ENCODE data around the gene TMC4.
"Not testable (repeated sequence)": the region's sequence is repeated elsewhere in the genome, so short reads cannot be mapped to it uniquely, and the experiment has no call there.

TMC4 gene

GRCh38 chr19:54172471-54173358 is at the start of gene TMC4:
Gene TMC4 (minus strand): TSS chr19:54173160. CDS start chr19:54173117, 43 bp downstream.
- DNase-seq: peak in 1 of 2 donors; percentile 30

DNA sequence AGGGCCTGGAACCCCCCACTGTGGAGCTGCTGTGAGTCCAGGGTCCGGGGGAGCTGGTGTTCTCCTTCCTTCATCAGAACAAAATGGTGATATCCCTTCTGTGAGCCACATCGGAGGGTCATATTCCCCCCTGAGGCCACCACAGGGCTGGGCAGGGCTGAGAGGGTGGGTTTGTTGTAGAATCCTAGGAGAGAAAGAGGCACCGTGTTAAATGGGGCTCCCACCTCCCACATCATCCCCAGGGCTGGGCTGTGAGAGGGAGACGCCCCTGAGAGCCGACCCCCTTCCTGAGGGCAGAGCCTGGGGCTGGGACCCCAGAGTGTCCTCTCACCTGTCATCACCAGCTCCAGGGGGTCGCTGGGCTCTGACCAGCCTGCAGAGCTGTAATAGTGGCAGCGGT is 49.0 kb upstream of the TMC4 start:
- not testable (repeated sequence) for DNase-seq

GRCh38 chr19:54219702-54220101 is 46.7 kb upstream of the TMC4 start:
- not testable (repeated sequence) for DNase-seq

GRCh38 chr19:54218960-54219661 is 46.2 kb upstream of the TMC4 start:
- no peak for DNase-seq

GRCh38 chr19:54218259-54218658 is 45.3 kb upstream of the TMC4 start:
- no peak for DNase-seq

DNA sequence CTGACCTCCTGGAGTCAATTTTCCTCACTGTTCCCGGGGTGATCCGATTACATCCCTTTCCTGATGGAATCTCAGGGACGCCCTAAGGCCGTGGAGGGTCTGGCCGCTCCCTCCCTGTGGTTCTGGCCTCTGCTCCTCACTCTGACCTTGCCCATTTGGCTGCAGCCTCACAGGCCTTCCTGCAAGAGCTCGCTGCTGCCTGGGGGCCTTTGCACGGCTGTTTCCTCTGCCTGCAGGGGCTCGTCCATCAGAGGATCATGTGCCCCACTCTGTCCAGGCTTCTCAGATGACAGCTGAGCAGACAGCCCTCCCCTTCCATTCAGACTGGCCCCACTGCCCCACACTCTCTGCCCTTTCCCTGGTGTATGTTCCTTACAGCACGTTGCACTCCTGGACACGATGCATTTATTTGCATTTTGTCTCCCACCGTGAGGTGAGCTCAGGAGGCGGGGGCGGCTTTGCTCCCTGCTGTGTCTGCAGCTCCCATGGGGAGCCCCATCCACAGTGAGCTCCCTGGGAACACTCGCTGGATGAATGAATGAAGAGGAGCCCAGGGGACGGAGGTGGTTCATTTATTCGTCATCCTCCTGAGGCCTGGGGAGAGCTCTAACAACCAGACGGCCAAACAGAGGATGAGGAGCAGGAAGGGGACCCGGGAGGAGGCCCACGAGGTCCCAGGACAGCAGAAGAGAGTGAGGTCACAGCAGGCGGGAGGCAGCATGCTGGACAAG is 44.7 kb upstream of the TMC4 start:
- DNase-seq: not testable (repeated sequence)

DNA sequence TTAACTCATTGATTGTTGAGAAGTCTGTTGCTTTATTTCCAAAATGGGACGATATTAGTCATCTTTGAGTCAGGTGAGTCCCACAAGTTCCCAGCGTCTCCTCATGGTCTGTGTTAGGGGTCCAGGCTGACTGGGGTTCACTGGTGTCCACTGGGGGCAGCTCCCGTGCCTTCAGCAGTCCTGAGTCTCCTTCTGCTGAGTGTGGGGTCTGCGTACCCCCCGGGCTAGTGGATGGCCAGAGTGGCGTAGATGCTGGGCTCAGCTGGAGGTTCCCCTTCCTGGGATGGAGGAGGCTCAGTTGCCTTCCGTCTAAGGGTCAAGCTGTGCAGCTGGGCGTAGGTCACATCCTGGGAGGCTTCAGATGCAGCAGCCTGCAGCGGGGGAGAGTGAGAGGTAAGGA is 43.9 kb upstream of the TMC4 start:
- no peak for DNase-seq

GRCh38 chr19:54214734-54215133 is 41.8 kb upstream of the TMC4 start:
- not testable (repeated sequence) for DNase-seq

DNA sequence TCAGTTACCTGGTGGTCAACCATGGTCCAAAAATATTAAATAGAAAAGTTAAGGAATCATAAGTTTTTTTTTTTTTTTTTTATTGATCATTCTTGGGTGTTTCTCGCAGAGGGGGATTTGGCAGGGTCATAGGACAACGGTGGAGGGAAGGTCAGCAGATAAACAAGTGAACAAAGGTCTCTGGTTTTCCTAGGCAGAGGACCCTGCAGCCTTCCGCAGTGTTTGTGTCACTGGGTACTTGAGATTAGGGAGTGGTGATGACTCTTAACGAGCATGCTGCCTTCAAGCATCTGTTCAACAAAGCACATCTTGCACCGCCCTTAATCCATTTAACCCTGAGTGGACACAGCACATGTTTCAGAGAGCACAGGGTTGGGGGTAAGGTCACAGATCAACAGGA is 41.3 kb upstream of the TMC4 start:
- DNase-seq: not testable (repeated sequence)

DNA sequence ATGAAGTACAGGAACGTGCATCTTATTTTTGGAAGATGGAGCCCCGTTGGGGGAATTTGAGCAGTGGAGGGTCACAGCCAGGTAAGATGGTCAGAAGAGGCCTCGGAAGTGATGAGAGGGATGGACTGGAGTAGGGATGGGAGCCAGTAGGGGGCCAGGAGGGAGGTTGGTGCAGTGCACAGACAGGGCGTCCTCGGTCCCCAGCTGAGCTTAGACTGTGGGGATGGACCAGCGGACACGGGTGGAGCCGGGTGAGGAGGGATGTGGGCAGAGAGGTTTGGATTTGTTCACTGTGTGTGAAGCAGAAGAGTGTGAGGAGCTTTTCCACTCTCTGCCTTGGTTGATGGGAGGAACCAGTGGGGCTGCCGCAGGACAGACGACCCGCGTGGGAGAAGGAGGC is 38.3 kb upstream of the TMC4 start:
- DNase-seq: no peak

- peak; percentile 21 to 63 for DNase-seq
Measured at GRCh38 chr19:54209811-54210494, 37.0 kb upstream of the TMC4 start.

DNA sequence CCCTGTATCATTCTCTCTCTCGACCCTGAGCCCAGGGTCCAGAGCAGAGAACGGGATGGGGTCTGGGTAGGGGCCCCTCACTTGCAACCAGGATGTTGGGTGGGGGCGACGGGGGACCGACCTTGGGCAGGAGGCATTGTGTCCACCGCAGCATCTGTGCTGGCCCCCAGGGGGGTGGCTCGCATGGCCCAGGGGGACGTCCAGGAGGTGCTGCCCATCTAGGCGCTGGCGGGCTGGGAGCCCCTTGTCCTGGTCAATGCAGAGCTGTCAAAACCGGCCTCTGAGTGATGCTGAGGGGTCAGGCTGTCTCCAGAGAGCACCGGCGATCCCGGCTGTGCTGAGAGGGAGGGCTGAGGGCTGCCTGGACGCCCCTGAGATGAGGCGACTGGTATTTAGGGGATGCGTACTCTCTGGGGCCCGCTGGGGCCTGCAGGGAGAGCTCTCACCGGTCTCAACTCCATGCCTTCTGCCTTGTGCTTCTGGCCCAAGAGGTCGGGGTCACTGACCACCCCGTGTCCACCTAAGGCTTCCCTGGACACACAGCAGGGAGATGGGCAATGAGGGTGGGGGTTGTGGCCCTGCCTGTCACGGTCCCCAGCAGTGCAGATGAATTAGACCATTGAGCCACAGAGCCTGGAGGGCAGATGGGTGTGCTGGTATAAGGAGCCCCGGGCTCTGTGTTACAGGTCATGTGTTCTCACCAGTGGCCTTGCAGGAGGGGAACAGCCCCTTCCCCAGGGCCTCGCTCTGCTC is 36.3 kb upstream of the TMC4 start:
- DNase-seq: no peak

DNA sequence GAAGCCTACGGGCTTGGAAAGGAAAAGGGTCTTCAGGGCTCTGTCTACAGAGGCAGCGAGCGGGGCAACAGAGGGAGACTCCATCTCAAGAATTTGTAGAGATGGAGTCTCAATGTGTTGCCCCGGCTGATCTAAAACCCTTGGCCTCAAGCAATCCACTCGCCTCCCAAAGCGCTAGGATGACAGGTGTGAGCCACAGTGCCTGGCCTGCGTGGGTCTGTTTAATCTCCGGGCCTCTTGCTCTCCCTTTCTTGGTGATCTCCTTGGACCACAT is 35.8 kb upstream of the TMC4 start:
- DNase-seq: no peak

- peak; percentile 50 to 86 for DNase-seq
Measured at GRCh38 chr19:54207983-54208783, 35.2 kb upstream of the TMC4 start.

DNA sequence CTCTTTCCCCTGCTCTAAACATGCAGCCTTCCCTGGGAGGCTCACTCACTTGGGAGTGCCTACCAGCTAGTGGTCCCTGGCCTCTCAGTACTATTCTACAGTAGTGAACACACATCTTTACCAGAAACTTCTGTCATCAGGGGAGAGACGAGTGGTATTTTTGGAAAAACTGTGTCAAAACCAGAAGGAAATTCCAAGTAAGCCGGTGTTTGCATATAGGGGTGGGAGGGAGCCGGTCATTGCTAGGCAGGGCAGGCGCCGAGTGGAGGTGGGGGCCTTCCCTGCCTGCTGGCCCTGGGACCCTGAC is 34.7 kb upstream of the TMC4 start:
- DNase-seq: no peak

DNA sequence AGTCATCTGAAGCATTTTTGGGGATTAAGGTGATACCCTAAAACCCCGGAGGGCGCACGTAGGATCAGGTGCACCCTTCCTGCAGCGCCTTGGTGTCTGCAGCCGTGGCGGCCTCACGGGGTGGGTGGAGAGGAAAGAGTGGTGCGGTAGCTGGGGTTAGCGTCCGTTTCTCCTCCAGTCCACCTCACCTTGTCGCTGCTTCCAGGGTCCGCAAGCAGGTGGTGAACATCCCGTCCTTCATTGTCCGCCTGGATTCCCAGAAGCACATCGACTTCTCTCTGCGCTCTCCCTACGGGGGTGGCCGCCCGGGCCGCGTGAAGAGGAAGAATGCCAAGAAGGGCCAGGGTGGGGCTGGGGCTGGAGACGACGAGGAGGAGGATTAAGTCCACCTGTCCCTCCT is 34.2 kb upstream of the TMC4 start:
- not testable (repeated sequence) for DNase-seq

GRCh38 chr19:54206831-54207177 is 33.8 kb upstream of the TMC4 start:
- no peak for DNase-seq

DNA sequence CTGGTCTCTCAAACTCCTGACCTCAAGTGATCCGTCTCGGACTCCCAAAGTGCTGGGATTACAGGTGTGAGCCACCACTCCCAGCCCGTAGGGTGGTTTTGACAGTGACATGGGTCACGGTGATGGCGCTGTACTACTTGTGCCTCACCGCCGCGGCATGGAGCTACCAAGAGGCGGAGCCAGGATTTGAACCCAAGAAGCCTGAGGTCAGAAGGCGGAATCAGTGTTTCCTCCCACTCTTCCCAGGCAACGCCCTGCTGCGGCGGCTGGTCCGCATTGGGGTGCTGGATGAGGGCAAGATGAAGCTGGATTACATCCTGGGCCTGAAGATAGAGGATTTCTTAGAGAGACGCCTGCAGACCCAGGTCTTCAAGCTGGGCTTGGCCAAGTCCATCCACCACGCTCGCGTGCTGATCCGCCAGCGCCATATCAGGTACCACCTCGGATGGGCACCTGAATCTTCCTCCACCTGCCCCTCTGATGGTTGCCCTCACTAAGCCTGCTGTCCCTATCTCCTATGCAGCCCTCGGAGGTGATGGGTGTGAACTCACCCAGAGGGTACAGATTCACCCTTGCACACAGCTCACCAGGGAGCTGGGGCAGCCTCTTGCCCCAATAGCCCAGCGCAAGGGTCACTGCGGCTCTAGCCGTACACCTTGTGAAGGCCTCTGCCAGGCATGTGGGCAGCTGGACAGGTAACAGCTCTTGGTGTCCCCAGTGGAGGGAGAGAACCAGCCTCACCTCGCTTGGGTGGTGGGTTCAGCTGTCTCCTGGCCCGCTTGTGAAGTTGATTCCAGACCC is 33.3 kb upstream of the TMC4 start:
- DNase-seq: peak in 1 of 2 donors; percentile 27

DNA sequence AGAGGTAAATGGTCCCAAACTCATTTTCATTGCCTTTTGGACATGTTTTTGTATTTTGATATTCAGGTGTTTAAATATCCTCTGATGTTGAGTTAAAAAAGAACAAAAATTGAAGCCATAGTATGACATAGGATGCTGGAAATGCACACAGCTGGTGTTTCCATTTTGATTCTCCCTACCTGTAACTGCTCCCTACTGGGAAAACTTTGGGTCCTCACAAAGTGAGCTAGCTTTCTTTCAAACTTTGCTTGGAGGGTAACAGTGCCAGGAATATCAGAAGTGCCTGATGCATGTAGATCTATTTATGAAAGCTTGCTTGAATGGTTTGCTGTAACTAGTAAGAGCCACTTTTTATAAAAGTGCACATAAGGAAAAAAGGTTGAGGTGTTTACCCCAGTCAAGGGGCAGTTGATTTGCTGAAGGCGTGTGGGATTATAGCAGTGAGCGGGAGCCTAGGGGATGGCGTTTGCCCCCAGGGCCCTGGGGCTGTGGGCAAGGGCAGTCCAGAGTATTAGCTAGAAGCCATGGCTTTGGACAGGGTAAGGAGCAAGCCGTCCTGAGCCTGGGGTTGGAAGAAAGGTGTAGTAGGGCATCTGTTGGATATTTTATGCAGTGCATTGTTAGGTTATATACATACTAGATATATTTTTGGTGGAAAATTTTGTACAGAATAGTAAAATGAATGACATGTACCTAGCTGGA is 32.0 kb upstream of the TMC4 start:
- DNase-seq: no peak

GRCh38 chr19:54203151-54203611 is 30.2 kb upstream of the TMC4 start:
- no peak for DNase-seq
